Activated naive CD8-positive, alpha-beta T cell treated with anti-CD3 and anti-CD28 coated beads for 36 hours (primary cell): Measurements from ENCODE around the gene TEX101. TPM values are rescaled to one million over a fixed set of nuclear protein-coding genes. Genes with fewer than 3 reads are reported as not detected.
"Not testable (repeated sequence)": the region's sequence is repeated elsewhere in the genome, so short reads cannot be mapped to it uniquely, and the experiment has no call there.

Experiments
- DNase-seq: peaks from one replicate; pipeline ENCODE4 v3.0.0; 2021
- H3K27ac Mint-ChIP-seq: one replicate; pipeline ENCODE4 v1.8.0; 2022; ENCODE audit warnings: mild to moderate bottlenecking, moderate library complexity, mixed read lengths
- H3K27me3 Mint-ChIP-seq: one replicate; pipeline ENCODE4 v1.8.0; 2022; ENCODE audit warnings: mild to moderate bottlenecking, mixed read lengths
- H3K36me3 Mint-ChIP-seq: one replicate; pipeline ENCODE4 v1.8.0; 2021; ENCODE audit warnings: mild to moderate bottlenecking, mixed read lengths
- H3K4me1 Mint-ChIP-seq: one replicate; pipeline ENCODE4 v1.8.0; 2021; ENCODE audit warnings: mixed read lengths
- H3K4me3 Mint-ChIP-seq: one replicate; pipeline ENCODE4 v1.8.0; 2022; ENCODE audit warnings: mild to moderate bottlenecking, moderate library complexity, mixed read lengths
- H3K9me3 Mint-ChIP-seq: one replicate; pipeline ENCODE4 v1.8.0; 2022; ENCODE audit warnings: mixed read lengths
- total RNA-seq, 2 experiments: library from RNA; stranded (reverse); gene quantifications; one replicate each; pipeline ENCODE4 v1.2.3, GENCODE V29; 2021

TEX101 gene
- total RNA-seq: not detected

- H3K9me3 Mint-ChIP-seq: no peaks in the 10 kb centered on the region
- no peaks in the 10 kb centered on the region for H3K36me3 Mint-ChIP-seq
- H3K27ac Mint-ChIP-seq: no peak within 1 kb of the TSS
- H3K4me1 Mint-ChIP-seq: no peaks in the 10 kb centered on the region
- no peak within 1 kb of the TSS for H3K4me3 Mint-ChIP-seq
- no peaks in the 10 kb centered on the region for H3K27me3 Mint-ChIP-seq
- no peak for DNase-seq
Observed at GRCh38 chr19:43414554-43414953, at the start of gene TEX101. TSS of gene TEX101 (plus strand) at chr19:43414890. CDS start at chr19:43415920, 1,030 bp downstream.

- not testable (repeated sequence) for DNase-seq, H3K27ac Mint-ChIP-seq, H3K9me3 Mint-ChIP-seq, H3K4me3 Mint-ChIP-seq, H3K27me3 Mint-ChIP-seq, H3K36me3 Mint-ChIP-seq, H3K4me1 Mint-ChIP-seq
Observed at GRCh38 chr19:43365677-43366076, 49.0 kb upstream of the TEX101 start.

- no peak for DNase-seq
- Mint-ChIP-seq H3K27ac (no peak overlapping the region), H3K36me3 (no peaks in the 10 kb centered on the region), H3K4me1 (no peaks in the 10 kb centered on the region), H3K9me3 (no peaks in the 10 kb centered on the region), H3K4me3 (no peak overlapping the region), H3K27me3 (peaks cover 16% of the 10 kb centered on the region)
Observed at GRCh38 chr19:43367822-43368221, 46.9 kb upstream of the TEX101 start.

GRCh38 chr19:43368897-43369296, 45.8 kb upstream of the TEX101 start:
- H3K27me3 Mint-ChIP-seq: peaks cover 11% of the 10 kb centered on the region
- H3K36me3 Mint-ChIP-seq, H3K9me3 Mint-ChIP-seq, H3K4me1 Mint-ChIP-seq, H3K27ac Mint-ChIP-seq, H3K4me3 Mint-ChIP-seq, DNase-seq: not testable (repeated sequence)

GRCh38 chr19:43371909-43372308, 42.8 kb upstream of the TEX101 start:
- Mint-ChIP-seq H3K36me3 (no peaks in the 10 kb centered on the region), H3K27ac (no peak overlapping the region), H3K9me3 (no peaks in the 10 kb centered on the region), H3K4me1 (no peaks in the 10 kb centered on the region), H3K4me3 (no peak overlapping the region), H3K27me3 (peaks cover 11% of the 10 kb centered on the region)
- no peak for DNase-seq

GRCh38 chr19:43372462-43372861, 42.2 kb upstream of the TEX101 start:
- H3K36me3 Mint-ChIP-seq: no peaks in the 10 kb centered on the region
- H3K27me3 Mint-ChIP-seq: peaks cover 11% of the 10 kb centered on the region
- H3K9me3 Mint-ChIP-seq: no peaks in the 10 kb centered on the region
- H3K4me3 Mint-ChIP-seq: no peak overlapping the region
- no peak for DNase-seq
- no peaks in the 10 kb centered on the region for H3K4me1 Mint-ChIP-seq
- no peak overlapping the region for H3K27ac Mint-ChIP-seq

- not testable (repeated sequence) for H3K27ac Mint-ChIP-seq, H3K4me1 Mint-ChIP-seq, H3K9me3 Mint-ChIP-seq, H3K36me3 Mint-ChIP-seq, DNase-seq, H3K4me3 Mint-ChIP-seq, H3K27me3 Mint-ChIP-seq
Observed at GRCh38 chr19:43377624-43378023, 37.1 kb upstream of the TEX101 start.

- peaks cover 8% of the 10 kb centered on the region for H3K27me3 Mint-ChIP-seq
- no peaks in the 10 kb centered on the region for H3K36me3 Mint-ChIP-seq
- H3K4me3 Mint-ChIP-seq: no peak overlapping the region
- H3K4me1 Mint-ChIP-seq: peaks cover 1% of the 10 kb centered on the region
- DNase-seq: no peak
- no peaks in the 10 kb centered on the region for H3K9me3 Mint-ChIP-seq
- no peak overlapping the region for H3K27ac Mint-ChIP-seq
Observed at GRCh38 chr19:43380008-43380407, 34.7 kb upstream of the TEX101 start.

GRCh38 chr19:43380771-43381386, 33.8 kb upstream of the TEX101 start:
- Mint-ChIP-seq H3K27ac (no peak overlapping the region), H3K4me3 (no peak overlapping the region), H3K9me3 (peaks cover 1% of the 10 kb centered on the region), H3K4me1 (peaks cover 1% of the 10 kb centered on the region), H3K27me3 (peaks cover 8% of the 10 kb centered on the region), H3K36me3 (no peaks in the 10 kb centered on the region)
- DNase-seq: no peak

- not testable (repeated sequence) for H3K27me3 Mint-ChIP-seq
Observed at GRCh38 chr19:43382586-43383216, 32.0 kb upstream of the TEX101 start.

GRCh38 chr19:43383254-43383653, 31.4 kb upstream of the TEX101 start:
- H3K9me3 Mint-ChIP-seq, DNase-seq, H3K27me3 Mint-ChIP-seq, H3K36me3 Mint-ChIP-seq, H3K4me3 Mint-ChIP-seq, H3K27ac Mint-ChIP-seq, H3K4me1 Mint-ChIP-seq: not testable (repeated sequence)

More at GRCh38 chr19:43382586-43383216, 32.0 kb upstream of the TEX101 start:
- H3K9me3 Mint-ChIP-seq, DNase-seq, H3K36me3 Mint-ChIP-seq, H3K4me3 Mint-ChIP-seq, H3K27ac Mint-ChIP-seq, H3K4me1 Mint-ChIP-seq: not testable (repeated sequence)

- H3K27ac Mint-ChIP-seq, H3K9me3 Mint-ChIP-seq, DNase-seq, H3K4me3 Mint-ChIP-seq, H3K36me3 Mint-ChIP-seq, H3K27me3 Mint-ChIP-seq, H3K4me1 Mint-ChIP-seq: not testable (repeated sequence)
Observed at GRCh38 chr19:43383759-43384158, 30.9 kb upstream of the TEX101 start.

GRCh38 chr19:43390903-43391551, 23.7 kb upstream of the TEX101 start:
- not testable (repeated sequence) for H3K27ac Mint-ChIP-seq, H3K36me3 Mint-ChIP-seq, DNase-seq, H3K9me3 Mint-ChIP-seq, H3K4me1 Mint-ChIP-seq, H3K4me3 Mint-ChIP-seq
- H3K27me3 Mint-ChIP-seq: peaks cover 13% of the 10 kb centered on the region

GRCh38 chr19:43391552-43391935, 23.1 kb upstream of the TEX101 start:
- not testable (repeated sequence) for DNase-seq, H3K36me3 Mint-ChIP-seq, H3K9me3 Mint-ChIP-seq, H3K4me3 Mint-ChIP-seq, H3K4me1 Mint-ChIP-seq, H3K27ac Mint-ChIP-seq
- H3K27me3 Mint-ChIP-seq: peaks cover 13% of the 10 kb centered on the region

- H3K27me3 Mint-ChIP-seq: peaks cover 16% of the 10 kb centered on the region
- not testable (repeated sequence) for H3K36me3 Mint-ChIP-seq, H3K27ac Mint-ChIP-seq, DNase-seq, H3K4me3 Mint-ChIP-seq, H3K4me1 Mint-ChIP-seq, H3K9me3 Mint-ChIP-seq
Observed at GRCh38 chr19:43393501-43393900, 21.2 kb upstream of the TEX101 start.

GRCh38 chr19:43395561-43395960, 19.1 kb upstream of the TEX101 start:
- H3K4me1 Mint-ChIP-seq: no peaks in the 10 kb centered on the region
- H3K36me3 Mint-ChIP-seq: no peaks in the 10 kb centered on the region
- DNase-seq: no peak
- H3K9me3 Mint-ChIP-seq: no peaks in the 10 kb centered on the region
- no peak overlapping the region for H3K4me3 Mint-ChIP-seq
- H3K27ac Mint-ChIP-seq: no peak overlapping the region
- H3K27me3 Mint-ChIP-seq: peaks cover 24% of the 10 kb centered on the region
